Thyroid gland (tissue), 4 donors: ENCODE measurements around the gene HCFC1R1. TPM values are rescaled to one million over a fixed set of nuclear protein-coding genes. Genes with fewer than 3 reads are reported as not detected.
A peak's percentile ranks its signal among the peaks of the same experiment; 100 is the strongest.

Experiments used
- DNase-seq, 2 donors: peaks; one replicate each; pipeline ENCODE4 v3.0.0-alpha.2; 2019
- H3K27ac ChIP-seq, 3 donors: fragments of 200-600 bp; sonication (generic); 1 replicate in 2 of 3; 2 replicates in 1 of 3; pipeline ENCODE4 v1.5.1; 2016 to 2019; ENCODE audit warnings: mild to moderate bottlenecking in 1 of 3, moderate library complexity in 1 of 3
- H3K27me3 ChIP-seq: fragments of 200-600 bp; sonication (generic); one replicate; pipeline ENCODE4 v1.5.1; 2019
- H3K36me3 ChIP-seq, 2 donors: fragments of 200-600 bp; sonication (generic); one replicate each; pipeline ENCODE4 v1.5.1; 2016 to 2019
- H3K4me1 ChIP-seq, 2 donors: fragments of 200-600 bp; sonication (generic); one replicate each; pipeline ENCODE4 v1.5.1; 2017 to 2019
- H3K4me3 ChIP-seq, 3 donors: fragments of 200-600 bp; sonication (generic); replicated peaks in 1 of 3; 1 replicate in 2 of 3; 2 replicates in 1 of 3; pipeline ENCODE4 v1.5.1; 2016; ENCODE audit warnings: mild to moderate bottlenecking in 1 of 3
- H3K9me3 ChIP-seq: fragments of 200-600 bp; sonication (generic); one replicate; pipeline ENCODE4 v1.5.1; 2017
- POLR2A ChIP-seq, 2 donors: fragments of 450-650 bp; IDR thresholded peaks; one replicate each; pipeline ENCODE4 v1.6.1; 2017; ENCODE audit warnings: antibody characterized with exemption in 2 of 2, mild to moderate bottlenecking in 2 of 2, moderate library complexity in 1 of 2
- WGBS, 2 donors: methylation state at CpG; one replicate each; pipeline ENCODE4 v1.1.5; 2017; 5-methylcytosine and 5-hydroxymethylcytosine counted together
- intact Hi-C: fragments of 100-400 bp; cut with DNase I; formaldehyde crosslinking; loops from one replicate; pipeline ENCODE4 v1.15.1; 2023
- total RNA-seq, 4 donors: library from RNA; depleted of rRNA; stranded (reverse); fragments of >200 nt; gene quantifications; one replicate each; pipeline ENCODE4 v1.2.3, GENCODE V29; 2016
- TF ChIP-seq, protein P1 (sequence below), 6 experiments: fragments of 200-600 bp in 3 of 6; fragments of 450-650 bp in 3 of 6; sonication (generic) in 3 of 6; IDR thresholded peaks; one replicate each; pipeline ENCODE4 v1.5.1; 2016 to 2019; ENCODE audit warnings: antibody characterized with exemption in 6 of 6, mild to moderate bottlenecking in 2 of 6, inconsistent platforms in 1 of 6, moderate library complexity in 1 of 6

The HCFC1R1 gene
- total RNA-seq, 4 donors from 2014 or later, result 10.1 to 51.7 (median 29.7) TPM

DNA sequence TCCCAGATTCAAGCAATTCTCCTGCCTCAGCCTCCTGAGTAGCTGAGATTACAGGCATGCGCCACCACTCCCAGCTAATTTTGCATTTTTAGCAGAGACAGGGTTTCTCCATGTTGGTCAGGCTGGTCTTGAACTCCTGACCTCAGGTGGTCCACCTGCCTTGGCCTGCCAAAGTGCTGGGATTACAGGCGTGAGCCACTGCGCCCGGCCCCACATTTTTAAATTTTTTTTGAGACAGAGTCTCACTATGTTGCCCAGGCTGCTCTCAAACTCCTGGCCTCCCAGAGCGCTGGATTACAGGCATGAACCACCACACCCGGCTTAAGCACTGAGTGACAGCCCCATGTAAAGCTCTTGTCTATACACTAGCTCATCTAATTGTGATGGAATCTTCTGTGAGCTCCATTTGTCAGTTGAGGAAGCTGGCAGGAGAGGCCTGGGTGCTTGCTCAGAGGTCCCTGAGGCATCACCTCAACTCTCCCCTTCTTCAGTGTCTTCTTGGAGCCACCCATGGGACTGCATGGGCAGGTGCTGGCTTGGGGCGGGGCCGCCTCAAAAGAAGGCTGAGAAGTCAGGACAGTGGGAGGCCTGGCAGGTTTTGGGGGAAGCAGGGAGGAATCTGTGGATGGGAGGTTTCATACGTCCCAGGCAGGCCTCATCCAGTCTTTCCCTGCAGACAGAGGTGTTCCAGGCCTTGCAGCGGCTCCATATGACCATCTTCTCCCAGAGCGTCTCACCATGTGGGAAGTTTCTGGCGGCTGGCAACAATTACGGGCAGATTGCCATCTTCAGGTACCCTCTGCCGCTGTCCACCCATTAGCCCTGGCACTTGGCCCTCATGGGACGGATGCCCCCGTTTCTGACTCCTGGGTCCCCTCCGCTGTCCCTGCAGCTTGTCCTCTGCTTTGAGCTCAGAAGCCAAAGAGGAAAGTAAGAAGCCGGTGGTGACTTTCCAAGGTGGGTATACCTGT lies 1.6 kb upstream of the HCFC1R1 start:
- Histone ChIP-seq H3K4me3 (no peak overlapping the region), H3K4me1 (peaks cover 35 to 52% of the 10 kb centered on the region in 2 donors), H3K27ac (no peak overlapping the region), H3K36me3 (peaks cover 4 to 13% of the 10 kb centered on the region in 2 donors), H3K27me3 (no peaks in the 10 kb centered on the region), H3K9me3 (no peaks in the 10 kb centered on the region)
- intact Hi-C loops, result no loop called here
- WGBS, 2 donors, result 95 to 96% methylated on average over 17 to 18 of the region's 18 CpGs
- DNase-seq, result no peak
- TF ChIP-seq POLR2A (IDR thresholded peaks at IDR 0.05), result no peak
- TF ChIP-seq, protein P1, sequence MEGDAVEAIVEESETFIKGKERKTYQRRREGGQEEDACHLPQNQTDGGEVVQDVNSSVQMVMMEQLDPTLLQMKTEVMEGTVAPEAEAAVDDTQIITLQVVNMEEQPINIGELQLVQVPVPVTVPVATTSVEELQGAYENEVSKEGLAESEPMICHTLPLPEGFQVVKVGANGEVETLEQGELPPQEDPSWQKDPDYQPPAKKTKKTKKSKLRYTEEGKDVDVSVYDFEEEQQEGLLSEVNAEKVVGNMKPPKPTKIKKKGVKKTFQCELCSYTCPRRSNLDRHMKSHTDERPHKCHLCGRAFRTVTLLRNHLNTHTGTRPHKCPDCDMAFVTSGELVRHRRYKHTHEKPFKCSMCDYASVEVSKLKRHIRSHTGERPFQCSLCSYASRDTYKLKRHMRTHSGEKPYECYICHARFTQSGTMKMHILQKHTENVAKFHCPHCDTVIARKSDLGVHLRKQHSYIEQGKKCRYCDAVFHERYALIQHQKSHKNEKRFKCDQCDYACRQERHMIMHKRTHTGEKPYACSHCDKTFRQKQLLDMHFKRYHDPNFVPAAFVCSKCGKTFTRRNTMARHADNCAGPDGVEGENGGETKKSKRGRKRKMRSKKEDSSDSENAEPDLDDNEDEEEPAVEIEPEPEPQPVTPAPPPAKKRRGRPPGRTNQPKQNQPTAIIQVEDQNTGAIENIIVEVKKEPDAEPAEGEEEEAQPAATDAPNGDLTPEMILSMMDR (IDR thresholded peaks at IDR 0.05), result no peak

DNA sequence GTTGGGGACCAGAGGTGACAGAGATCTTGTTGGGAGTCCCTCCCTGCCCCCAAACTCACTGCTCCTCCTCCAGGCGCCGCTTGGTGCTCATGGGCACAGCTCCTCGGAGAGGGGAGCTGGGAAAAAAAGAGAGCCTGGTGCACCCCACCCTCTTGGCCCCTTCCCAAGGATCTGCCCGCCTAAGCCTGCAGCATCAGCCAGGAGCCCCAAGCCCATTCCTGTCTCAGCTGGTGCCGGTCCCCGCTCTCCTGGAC lies 400 bp downstream of the HCFC1R1 start:
- intact Hi-C loops, result no loop called here
- Histone ChIP-seq H3K4me3 (peak overlapping the region in 2 of 3 donors; percentile 68 to 86), H3K36me3 (peaks cover 4 to 13% of the 10 kb centered on the region in 2 donors), H3K4me1 (peaks cover 39 to 53% of the 10 kb centered on the region in 2 donors), H3K27me3 (no peaks in the 10 kb centered on the region), H3K9me3 (no peaks in the 10 kb centered on the region), H3K27ac (peak overlapping the region; percentile 82 to 98 (median 98))
- DNase-seq, result peak in 1 of 2 donors; percentile 54
- TF ChIP-seq, protein P1 (IDR thresholded peaks at IDR 0.05), result no peak
- TF ChIP-seq POLR2A (IDR thresholded peaks at IDR 0.05), result peak in 1 of 2 donors; percentile 50
- 6 to 27% methylated on average over 2 to 6 of the region's 6 CpGs for WGBS, 2 donors

DNA sequence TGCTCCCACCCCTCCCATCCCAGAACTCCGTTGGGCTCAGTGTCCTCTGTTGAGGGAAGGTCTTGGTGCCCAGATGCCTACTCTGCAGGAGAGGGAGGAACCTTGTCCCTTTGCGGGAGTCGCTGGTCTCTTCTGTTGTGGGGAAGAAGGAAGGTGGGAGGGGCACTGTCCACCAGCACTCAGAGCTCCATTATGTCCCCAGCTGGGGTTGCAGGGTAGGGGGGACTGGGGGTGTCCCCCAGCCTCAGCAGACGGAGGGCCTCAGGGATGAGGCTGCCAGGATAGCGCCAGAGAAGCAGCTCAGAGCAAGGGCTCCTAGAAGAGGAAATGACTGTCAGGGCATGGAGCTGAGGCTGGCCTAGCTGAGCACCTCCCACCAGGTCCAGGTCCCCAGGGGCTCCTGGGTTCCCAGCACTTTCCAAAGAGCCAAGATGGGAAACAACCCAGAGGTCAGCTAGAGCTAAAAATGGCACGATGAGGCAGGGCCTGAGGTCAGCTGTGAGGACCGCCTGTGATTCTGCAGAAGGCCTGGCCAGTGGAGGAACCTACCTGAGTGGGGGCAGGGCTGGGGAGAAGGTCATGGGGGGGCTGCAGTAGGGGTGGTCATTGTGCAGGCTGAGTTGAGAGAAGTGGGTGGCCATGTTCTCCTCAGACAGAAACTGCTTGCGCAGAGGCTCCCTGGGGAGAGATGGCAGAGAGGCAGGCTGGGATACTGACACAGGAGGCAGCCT lies 893 bp downstream of the HCFC1R1 start:
- Histone ChIP-seq H3K4me1 (peaks cover 41 to 53% of the 10 kb centered on the region in 2 donors), H3K9me3 (no peaks in the 10 kb centered on the region), H3K4me3 (peak overlapping the region in 1 of 3 donors; percentile 68), H3K36me3 (peaks cover 4 to 13% of the 10 kb centered on the region in 2 donors), H3K27ac (peak overlapping the region; percentile 82 to 98 (median 98)), H3K27me3 (no peaks in the 10 kb centered on the region)
- TF ChIP-seq, protein P1 (IDR thresholded peaks at IDR 0.05), result no peak
- no peak for TF ChIP-seq POLR2A (IDR thresholded peaks at IDR 0.05)
- WGBS, 2 donors, result 50 to 56% methylated on average over 6 to 8 of the region's 8 CpGs
- intact Hi-C loops, result no loop called here
- no peak for DNase-seq

DNA sequence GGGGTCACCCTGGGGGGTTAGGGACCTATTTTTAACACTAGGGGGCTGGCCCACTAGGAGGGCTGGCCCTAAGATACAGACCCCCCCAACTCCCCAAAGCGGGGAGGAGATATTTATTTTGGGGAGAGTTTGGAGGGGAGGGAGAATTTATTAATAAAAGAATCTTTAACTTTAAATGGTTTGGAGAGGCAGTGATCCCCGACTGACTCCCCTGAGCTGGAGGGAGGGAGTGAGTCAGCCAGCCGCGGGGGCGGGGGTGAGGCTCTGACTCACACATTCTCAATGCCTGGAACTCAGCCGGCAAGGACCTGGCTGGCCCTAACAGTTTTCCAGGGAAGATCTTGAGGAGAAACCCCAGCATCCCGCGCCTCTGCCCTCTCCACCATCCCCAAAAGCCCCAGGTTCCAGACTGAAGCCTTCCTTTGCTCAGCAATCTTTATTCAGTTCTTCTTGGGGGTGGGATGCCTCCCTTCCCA lies 1.5 kb downstream of the HCFC1R1 start:
- H3K4me3 ChIP-seq, result peak overlapping the region in 1 of 3 donors; percentile 77
- peaks cover 41 to 51% of the 10 kb centered on the region in 2 donors for H3K4me1 ChIP-seq
- H3K27ac ChIP-seq, result peak overlapping the region; percentile 82 to 98 (median 98)
- H3K36me3 ChIP-seq, result peaks cover 4 to 11% of the 10 kb centered on the region in 2 donors
- DNase-seq, result peak; percentile 97
- TF ChIP-seq, protein P1 (IDR thresholded peaks at IDR 0.05), result no peak
- peak in 1 of 2 donors; percentile 30 for TF ChIP-seq POLR2A (IDR thresholded peaks at IDR 0.05)
- no peaks in the 10 kb centered on the region for H3K27me3 ChIP-seq
- intact Hi-C loops, result no loop called here
- H3K9me3 ChIP-seq, result no peaks in the 10 kb centered on the region
- 10 to 21% methylated on average over 8 of the region's 8 CpGs for WGBS, 2 donors
